HG02678 (cell line): ENCODE measurements around the gene KSR1.

Source experiments
- ATAC-seq: cut with Tn5 transposase; IDR thresholded peaks from one replicate; pipeline ENCODE4 v1.9.1; 2021; ENCODE audit warnings: mild to moderate bottlenecking, moderate library complexity; ENCODE audit not compliant: unreplicated experiment

KSR1 gene

GRCh38 chr17:27603421-27603770, 147.1 kb downstream of the KSR1 start:
- ATAC-seq: no peak

GRCh38 chr17:27603880-27604794, 147.9 kb downstream of the KSR1 start:
- no peak for ATAC-seq

GRCh38 chr17:27605409-27605808, 149.2 kb downstream of the KSR1 start:
- no peak for ATAC-seq

GRCh38 chr17:27607521-27608091, 151.4 kb downstream of the KSR1 start:
- ATAC-seq: no peak

GRCh38 chr17:27608328-27609230, 152.3 kb downstream of the KSR1 start:
- ATAC-seq: no peak

- ATAC-seq: no peak
Observed at GRCh38 chr17:27609611-27610303, 153.5 kb downstream of the KSR1 start.

GRCh38 chr17:27610304-27610677, 154.0 kb downstream of the KSR1 start:
- no peak for ATAC-seq

- ATAC-seq: no peak
Observed at GRCh38 chr17:27612160-27612770, 156.0 kb downstream of the KSR1 start.

- ATAC-seq: no peak
Observed at GRCh38 chr17:27613433-27613832, 157.2 kb downstream of the KSR1 start.

- no peak for ATAC-seq
Observed at GRCh38 chr17:27615121-27615520, 158.9 kb downstream of the KSR1 start.

GRCh38 chr17:27616414-27616813, 160.2 kb downstream of the KSR1 start:
- ATAC-seq: no peak

- ATAC-seq: no peak
Observed at GRCh38 chr17:27618417-27618816, 162.2 kb downstream of the KSR1 start.

- ATAC-seq: no peak
Observed at GRCh38 chr17:27620721-27621120, 164.5 kb downstream of the KSR1 start.

- no peak for ATAC-seq
Observed at GRCh38 chr17:27621536-27621935, 165.3 kb downstream of the KSR1 start.

- no peak for ATAC-seq
Observed at GRCh38 chr17:27621942-27622559, 165.8 kb downstream of the KSR1 start.

GRCh38 chr17:27622986-27623385, 166.7 kb downstream of the KSR1 start:
- no peak for ATAC-seq

GRCh38 chr17:27623614-27624013, 167.4 kb downstream of the KSR1 start:
- no peak for ATAC-seq

GRCh38 chr17:27624539-27624938, 168.3 kb downstream of the KSR1 start:
- ATAC-seq: no peak

GRCh38 chr17:27625856-27626255, 169.6 kb downstream of the KSR1 start:
- ATAC-seq: no peak

- no peak for ATAC-seq
Observed at GRCh38 chr17:27627514-27627913, 171.3 kb downstream of the KSR1 start.
